Smooth muscle cell of the brain vasculature (primary cell): Measurements from ENCODE around the gene TCERG1L.
"Not testable (repeated sequence)": the region's sequence is repeated elsewhere in the genome, so short reads cannot be mapped to it uniquely, and the experiment has no call there.

Experiments
- DNase-seq: peaks from one replicate; pipeline ENCODE4 v3.0.0-alpha.2; 2012; ENCODE audit warnings: low read depth, low spot score

TCERG1L gene

DNA sequence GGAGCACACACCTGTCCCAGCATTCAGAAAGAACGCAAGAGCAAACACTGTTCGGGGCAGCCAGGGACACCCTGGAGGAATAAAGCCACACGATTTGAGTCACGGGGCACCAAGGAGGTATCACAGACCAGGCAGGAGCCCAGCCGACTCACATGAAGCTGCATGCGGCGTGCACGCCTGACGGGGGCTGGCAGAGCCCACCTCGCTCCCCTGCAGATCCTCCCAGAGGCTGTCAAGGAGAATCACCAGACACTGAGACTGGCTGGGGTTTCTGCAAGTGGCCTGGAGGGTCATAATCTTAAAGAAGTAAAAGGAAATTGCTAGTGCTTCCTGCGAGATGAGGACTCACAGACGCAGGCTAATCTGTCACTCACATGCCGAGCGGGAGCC is 61.6 kb downstream of the TCERG1L start:
- no peak for DNase-seq

DNA sequence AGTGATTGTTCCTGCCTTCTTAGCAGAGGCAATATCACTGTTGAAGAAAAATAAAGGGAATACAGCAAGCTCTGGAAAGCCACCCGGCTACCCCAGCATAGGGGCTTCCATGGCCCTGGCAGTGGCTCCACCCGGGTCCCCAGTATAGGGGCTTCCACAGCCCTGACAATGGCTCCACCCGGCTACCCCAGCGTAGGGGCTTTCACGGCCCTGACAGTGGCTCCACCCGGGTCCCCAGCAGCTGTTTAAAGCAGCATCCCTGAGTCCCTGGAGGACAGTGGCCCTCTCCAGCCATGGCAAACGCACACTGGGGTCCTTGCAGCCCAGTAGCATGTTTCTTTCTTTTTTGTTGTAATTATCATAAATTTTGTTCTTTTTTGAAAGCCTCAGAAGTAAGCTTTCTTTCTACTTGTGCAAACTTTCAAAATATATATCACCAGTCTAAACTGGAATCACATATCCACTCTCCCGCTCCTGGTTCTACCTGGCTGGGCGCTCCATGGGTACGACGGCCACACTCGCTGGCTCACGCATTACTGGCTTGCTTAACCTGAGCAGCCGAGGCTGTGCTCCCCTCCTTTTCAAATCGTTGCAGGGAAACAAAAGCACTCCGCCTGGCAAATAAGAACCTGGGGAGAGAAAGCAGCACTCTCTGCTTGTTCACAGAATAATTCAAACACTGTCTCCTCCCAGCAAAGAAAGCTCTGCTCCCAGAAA is 62.1 kb downstream of the TCERG1L start:
- no peak for DNase-seq

DNA sequence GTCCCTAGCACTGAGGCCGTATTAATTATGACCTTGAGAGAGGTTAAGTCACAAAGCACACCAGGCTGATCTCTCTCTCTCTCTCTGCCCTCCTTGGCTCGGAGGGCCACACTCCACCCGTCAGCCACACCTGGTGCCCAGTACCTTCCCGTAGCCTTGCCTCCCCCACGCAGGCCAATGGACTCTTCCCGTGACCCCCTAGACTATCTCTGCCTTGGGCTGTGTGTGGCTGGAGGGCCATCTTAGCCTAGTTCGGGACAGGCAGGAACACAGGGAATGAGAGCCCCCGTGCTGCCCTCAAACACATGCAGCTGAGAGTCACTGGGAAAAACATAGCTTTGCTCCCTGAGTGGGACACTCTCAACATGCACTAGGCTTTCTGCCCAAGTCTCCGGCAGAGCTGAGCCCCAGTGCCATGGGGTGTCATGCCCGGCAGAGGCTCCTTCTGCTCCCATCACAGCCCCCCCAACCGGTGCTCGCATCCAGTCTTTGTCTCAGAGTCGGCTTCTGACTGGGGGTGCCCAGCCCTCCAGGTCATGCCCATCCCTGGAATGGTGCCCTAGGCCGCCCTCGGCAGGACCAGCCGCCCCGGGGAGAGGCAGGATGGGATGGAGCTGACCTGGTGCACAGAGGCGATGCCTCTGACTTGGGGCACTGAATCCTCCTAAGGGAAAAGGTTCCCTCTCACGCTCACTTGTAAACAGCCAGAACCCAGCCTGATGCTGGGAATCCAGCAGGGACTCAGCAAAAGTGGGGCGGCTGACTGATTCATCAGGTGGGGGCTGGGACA is 63.0 kb downstream of the TCERG1L start:
- DNase-seq, result no peak

DNA sequence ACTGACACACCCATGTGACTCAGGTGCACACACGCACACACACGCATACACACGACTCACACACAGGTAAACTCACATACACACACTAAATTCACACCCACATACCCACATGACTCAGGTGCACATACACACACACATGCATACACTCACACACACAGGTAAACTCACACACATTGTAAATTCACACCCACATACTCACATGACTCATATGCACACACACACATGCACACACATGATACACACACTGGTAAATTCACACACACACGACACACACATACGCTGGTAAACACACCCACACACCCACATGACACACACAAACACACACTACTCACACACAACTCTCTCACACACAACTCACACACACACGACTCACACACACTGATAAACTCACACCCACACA is 63.6 kb downstream of the TCERG1L start:
- DNase-seq, result no peak

DNA sequence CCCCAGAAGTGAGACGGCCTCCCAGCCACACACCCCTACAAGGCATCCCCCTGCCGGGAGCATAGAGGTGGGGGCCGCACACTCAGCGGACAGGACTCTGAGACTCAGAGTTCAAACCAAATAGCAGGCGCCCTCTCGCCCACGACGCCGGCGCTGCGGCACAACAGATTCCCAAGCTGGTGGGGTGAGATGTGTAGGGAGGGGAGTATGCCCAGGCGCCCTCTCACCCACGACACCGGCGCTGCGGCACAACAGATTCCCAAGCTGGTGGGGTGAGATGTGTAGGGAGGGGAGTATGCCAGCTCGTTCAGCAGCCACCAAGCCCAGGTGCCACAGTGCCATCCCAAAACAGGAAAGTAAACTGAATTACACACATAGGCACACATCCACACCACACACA is 64.7 kb downstream of the TCERG1L start:
- no peak for DNase-seq

DNA sequence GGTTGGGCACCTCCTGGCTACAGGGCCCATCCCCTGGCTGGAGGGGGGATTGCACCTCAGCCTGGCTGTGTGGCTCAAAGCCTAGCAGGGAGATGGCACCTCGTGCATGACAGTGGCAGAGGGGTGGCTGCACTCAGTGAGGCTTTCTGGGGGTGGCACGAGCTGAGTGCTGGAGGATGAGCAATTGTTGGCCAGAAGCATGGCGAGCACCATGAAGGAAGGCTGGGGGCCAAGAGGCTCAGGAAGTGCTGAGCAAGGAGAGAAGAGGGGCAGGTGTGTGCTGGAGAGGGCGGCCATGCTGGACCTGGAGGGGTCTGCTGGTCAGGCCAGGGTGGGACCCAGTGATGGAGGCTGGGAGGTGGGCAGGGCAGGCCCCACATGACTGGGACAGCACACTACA is 65.4 kb downstream of the TCERG1L start:
- DNase-seq, result no peak

DNA sequence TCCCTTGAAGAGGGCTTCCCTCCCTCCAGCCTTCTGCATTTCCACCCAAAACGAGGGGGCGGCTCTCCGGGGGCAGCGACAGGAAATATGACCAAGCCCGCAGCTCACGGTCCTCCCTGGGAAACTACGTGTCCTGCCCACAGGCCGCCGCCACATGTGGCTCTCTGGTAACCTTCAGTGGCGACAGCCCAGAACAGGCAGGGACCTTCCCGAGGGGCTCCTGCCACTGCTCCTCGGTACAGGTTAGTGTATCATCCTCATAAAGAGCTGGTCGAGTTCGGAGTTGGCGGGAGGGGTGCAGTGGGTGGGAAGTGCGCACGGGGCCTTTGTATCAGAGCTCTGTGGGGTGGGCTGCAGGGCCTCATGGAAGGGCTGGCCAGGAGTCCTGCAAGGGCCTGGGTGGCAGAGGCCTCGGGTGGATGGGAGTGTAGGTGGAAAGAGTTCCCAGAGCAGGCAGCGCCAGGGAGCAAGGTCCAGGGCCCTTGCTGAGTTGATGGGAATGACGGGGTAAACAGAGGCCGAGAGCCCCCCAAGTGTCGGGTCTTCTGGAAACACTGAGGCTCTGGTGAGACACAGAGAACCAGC is 66.0 kb downstream of the TCERG1L start:
- no peak for DNase-seq

DNA sequence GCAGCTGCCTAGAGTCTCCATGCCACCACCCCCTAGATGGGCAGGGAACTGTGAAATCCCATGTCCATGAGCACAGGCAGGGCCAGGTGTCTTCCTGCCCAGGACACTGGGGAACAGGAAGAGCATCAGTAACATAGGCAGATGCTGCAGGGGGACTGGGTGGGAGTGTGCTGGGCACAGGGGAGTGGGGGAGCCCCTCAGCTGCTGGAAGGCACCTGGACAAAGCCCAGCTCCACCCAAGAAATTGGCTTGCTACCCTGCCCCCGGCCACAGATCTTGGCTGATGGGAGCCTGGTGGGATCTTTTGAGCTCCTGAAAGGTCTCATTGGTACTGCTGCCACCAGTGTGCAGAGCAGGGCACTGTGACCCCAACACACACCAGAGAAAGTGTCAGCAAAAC is 66.7 kb downstream of the TCERG1L start:
- DNase-seq, result no peak

DNA sequence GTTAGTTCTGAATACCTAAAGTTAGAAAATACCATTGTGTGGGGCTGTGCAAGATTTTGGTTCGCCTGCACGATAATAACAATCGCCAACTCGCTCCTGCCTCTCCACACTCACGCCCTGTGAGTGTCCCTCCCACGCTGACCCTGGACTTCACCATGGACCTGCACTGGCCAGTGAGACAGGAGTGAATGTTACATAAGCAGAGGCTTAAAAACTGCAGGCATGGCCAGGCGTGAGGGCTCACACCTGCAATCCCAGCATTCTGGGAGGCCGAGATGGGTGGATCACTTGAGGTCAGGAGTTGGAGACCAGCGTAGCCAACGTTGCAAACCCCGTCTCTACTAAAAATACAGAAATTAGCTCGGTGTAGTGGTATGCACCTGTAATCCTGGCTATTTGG is 68.4 kb downstream of the TCERG1L start:
- no peak for DNase-seq

DNA sequence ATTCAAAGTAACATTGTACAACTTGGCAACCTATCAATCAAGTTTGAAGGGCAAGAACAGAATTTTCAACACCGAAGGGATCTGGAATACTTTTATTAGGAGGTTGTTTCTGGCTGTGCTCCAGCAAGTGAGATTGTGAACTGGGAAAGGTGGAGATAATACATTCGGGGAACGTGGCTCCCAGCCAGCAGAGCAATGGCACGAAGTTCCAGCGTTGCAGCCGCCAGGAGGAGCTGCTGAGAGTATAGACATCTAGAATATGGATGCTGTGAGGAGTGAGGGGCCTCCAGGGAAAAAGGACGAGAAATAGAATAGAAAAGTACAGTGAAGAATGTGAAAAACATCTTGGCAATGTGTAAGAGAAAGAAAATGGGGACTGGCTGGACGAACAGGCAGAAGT is 69.5 kb downstream of the TCERG1L start:
- no peak for DNase-seq

DNA sequence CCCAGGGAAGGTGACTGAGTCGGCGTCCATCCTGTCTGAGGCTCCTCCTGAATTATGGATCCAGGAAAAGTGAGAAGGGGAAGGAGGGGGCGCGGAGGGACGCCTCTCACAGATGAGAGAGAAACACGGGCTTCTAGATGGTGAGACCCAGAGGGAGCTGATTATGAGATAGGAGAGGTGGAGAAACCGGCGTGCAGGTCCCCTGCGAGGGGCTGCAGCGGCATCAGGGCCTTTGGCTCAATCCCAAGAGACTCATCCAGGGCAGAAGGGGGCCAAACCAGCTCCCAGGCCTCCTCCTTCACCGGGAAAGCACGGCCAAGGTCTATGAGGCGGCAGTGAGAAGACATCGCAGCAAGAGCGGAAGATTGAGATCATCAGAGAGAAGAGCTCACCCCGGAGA is 70.8 kb downstream of the TCERG1L start:
- DNase-seq, result no peak

DNA sequence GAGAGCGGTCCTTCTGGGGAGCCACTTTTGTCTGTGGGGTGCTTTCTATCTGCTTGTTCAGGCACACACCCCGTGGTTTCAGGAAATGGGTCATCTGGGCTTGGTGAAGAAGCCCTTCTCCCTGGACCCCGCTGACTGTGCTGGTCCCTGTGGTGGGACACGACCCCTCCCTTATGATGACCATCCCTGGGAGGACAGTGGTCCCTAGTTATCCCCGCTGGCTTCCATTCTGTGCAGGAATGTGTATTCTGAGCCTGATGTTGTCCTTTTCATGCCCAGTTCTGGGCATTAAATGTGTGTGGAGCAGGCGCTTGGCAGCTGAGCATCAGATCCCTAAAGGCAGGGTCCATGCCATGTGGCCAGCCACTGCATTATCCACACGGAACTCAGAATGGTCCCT is 71.6 kb downstream of the TCERG1L start:
- DNase-seq, result no peak

DNA sequence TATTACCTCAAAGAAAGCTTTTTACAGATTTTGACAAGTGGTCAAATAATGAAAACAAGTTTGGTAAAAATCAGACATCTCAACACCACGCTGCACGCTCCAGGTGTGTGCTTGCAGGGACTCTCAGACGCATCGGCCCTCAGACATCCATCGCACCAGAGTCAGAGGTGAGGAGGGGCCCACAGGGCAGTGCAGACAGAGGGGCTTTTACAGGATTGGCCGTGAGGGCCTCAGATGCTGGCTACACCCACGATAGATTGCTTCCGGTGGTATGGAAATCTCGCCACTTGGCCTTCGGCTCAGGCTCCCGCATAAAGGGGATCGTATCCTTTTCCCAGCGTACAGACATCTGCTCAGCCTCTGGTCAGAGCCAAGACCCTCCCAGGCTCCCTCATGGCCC is 72.1 kb downstream of the TCERG1L start:
- DNase-seq, result no peak

DNA sequence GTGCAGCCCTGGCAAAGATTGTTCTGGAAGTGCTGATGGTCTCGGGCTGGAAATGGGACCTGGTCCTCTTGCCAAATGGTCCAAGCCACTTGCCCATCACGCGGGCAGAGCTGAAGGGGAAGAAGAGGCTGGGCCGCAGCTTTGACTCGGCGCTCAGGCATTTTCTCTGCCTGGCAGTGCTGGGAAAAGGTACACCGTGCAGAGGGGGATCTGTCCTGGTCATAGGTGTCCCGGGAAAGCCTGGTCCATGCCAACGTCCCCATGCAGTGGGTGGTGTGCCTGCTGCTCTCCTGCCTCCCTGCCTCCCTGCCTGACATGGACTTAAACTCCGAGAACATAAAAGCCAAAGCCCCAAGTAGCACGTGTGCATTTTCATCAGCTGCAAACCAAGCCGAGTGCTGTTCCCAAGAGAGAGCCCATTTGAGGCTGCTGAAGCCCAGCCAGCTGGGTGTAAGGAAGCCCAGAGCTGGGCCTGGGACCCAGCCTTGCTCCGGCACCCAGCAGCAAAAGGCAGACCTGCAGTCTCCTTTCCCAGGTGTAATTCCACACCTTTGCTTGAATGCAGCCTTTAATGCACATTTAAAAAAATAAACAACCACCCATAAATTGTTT is 72.7 kb downstream of the TCERG1L start:
- DNase-seq, result no peak

DNA sequence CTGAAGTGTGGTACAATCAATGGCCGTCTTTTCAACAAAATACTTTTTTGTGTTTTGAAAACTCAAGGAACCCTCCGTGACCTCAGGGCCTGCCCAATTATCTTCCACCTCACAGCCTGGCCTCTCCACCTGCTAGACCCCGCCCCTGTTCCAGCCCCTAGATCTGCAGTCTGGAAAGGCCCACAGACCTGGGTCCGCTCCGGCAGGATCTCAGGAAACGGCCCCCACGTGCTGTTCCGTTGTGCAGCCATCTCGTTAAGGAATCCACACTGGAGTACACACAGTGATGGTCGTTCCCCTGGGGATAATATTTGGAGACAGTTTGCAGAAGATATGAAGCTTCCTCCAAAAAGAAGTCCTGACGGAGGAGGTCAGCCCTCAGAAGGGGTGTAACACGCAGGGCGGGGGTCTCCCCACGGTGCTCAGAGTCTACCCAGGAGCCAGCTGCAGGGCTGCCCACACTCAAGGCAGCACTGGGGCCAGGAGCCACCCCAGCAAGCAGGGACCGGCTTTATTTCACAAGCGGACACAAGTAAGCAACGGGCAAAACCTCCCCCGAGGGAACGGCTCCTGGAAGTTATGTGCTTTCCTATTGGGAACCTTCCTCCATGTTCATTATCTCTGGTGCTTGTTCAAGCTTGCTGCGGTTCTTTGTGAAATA is 73.4 kb downstream of the TCERG1L start:
- DNase-seq, result no peak

DNA sequence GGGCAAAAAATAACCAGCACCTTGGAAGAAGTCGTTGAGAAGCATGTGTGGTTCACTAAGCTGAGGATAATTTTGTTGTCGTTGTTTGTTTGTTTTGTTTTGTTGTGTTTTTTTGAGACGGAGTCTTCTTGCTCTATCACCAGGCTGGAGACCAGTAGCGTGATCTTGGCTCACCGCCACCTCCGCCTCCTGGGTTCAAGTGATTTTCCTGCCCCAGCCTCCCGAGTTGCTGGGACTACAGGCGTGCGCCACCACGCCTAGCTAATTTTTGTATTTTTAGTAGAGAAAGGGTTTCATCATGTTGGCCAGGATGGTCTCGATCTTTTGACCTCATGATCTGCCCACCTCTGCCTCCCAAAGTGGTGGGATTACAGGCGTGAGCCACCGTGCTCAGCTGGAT is 76.9 kb downstream of the TCERG1L start:
- DNase-seq, result not testable (repeated sequence)

DNA sequence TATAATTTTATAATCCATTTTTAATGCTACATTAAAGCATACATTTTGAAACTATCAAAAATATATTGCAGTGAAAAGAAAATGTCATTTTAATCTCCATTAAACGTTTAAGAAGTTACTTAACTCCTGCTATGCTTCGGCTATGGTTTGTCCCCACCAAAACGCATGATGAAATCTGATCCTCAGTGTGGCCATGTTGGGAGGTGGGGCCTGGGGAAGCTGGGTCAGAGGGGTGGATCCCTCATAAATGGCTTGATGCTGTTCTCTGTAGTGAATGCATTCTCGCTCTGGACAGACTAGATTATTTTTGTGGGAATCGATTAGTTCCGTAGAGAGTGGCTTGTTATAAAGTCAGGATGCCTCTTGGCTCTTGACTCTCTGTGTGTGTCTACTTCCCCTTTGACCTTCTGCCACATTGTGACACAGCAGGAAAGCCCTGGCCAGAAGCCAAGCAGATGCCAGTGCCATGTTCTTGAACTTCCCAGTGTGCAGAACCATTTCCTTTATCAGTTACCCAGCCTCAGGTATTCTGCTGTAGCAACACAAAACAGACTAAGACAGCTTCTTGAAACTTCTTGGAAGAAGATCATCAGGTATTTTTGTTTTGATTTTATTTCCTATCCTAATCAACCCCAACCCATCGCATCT is 77.8 kb downstream of the TCERG1L start:
- no peak for DNase-seq

DNA sequence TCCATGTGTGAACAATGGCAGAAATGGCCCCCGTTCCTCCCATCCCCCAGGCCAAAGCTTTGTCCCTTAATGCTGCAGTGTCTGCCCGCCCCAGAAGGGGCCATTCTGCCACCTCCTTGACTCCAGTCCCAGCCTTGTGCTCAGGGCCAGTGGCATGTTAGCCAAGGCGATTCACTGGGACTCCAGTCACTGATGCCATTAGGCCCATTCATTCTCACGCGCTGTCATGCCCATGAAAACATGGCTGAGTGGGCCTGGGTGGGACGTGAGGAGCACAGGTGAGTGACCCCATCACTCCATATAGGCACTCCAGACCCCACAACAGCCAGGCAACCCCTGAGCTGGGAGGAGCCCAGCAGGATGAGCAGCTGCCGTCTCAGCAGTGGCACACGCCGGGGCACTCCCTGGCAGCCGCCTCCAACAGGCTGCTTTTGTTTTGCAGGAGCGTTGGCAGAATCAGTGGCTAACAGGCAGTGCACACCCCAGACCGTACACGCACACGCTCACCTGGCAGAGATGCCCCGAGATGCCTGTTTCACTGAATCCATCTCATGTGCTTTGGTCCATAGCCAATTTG is 79.5 kb downstream of the TCERG1L start:
- DNase-seq, result no peak

DNA sequence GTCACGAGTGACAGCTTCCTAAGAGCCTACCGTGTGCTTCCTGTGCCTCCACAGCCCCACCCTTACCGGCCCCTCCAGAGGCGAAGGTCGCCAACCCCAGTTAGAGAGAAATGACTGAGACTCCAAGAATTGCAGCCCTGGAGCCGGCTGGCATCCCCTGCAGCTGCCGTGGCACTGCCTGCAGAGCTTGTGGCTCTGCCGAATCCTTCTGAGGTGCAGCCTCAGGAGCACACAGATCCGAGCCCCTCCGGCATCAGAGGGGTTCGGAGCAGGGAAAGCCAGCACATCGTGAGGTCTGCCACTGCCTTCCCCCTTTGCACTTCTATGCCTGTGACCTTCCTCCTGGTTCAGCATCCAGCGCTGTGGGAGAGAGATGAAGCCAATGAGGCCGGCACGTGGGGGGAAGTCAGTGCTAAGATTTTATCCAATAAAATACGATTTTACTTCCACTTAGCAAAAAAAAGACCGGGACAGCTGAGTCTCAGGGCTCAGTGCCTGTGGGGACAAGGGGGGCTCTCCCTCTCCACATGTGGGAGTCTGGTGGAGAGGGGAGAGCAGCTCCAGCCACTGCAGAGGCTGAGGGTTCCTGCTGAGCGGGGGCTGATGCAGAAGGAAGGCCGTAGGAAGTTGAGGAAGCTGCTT is 80.1 kb downstream of the TCERG1L start:
- DNase-seq, result no peak

DNA sequence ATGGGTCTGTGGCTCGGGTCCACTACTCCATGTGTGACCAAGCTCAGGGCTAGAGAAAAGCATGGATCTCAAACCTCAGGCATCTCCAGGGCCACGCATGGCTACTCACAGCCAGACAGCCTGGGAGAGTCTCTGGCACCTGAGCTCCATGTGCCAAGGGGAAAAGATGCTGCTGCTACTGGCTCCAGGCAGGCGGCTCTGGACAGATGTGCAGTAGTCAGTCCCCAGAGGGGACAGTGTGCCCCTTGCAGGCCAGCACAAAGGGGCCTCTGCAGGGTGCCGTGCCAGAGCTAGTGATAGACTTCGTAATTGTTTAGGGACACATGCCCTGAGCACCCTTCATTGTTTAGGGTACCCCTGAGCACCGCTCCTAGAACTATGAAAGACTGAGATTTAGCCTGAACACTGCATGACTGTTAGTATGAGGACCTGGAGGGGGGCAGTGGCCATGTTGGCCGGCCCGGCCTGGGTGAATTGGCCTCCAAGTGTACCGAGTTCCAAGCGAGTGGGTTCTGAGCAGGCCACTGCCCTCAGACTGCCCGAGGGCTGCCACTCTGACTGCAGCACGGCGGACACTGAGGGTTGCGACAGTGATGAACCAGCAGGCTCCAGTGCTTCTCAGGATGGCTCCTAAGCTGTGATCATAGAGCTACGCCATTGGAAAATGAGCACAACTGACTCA is 80.7 kb downstream of the TCERG1L start:
- DNase-seq, result no peak
